Activated CD4-positive, CD25-positive, alpha-beta regulatory T cell treated with anti-CD3 and anti-CD28 coated beads, Interleukin-2, amount 50 U/mL, for 72 hours (primary cell): ENCODE results near the gene TCF4.

Experiments used
- DNase-seq: peaks from one replicate; pipeline ENCODE4 v3.0.0; 2021

Gene TCF4

DNA sequence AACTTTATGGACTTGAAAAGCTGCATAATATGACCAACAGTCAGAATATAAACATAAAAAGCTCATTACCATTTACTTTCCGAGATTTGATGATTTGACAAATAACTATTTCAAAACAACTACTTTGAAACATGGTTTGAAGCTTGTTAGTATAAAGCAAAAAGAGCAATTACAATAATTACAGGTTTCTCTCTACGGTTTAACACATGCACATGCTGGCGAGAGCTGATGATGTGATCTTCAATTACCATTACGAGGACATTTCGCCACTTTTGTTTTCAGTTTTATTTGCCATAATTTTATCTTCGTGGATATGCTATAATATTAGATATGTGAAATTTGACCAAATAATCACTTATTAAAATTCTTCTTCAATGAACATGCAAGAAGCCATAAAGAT lies 270.1 kb downstream of the TCF4 start:
- no peak for DNase-seq

DNA sequence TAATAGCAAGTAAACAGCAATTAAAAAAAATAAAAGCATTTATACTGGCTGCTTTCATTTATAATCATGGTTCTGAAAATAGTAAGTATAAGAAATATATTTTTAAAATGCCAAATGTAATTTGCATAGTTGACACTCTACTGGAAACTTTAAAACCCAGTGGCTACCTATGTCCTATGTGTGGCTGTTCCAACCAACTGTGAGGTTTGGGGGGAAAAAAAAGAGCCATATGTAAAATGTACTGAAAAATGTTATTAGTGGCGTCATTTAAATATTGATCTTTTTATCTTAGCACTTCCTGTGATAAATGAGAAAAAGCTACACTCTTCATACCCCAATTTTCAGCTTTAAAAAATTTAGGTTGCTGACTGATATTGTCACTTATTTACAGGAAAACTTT lies 270.7 kb downstream of the TCF4 start:
- no peak for DNase-seq

DNA sequence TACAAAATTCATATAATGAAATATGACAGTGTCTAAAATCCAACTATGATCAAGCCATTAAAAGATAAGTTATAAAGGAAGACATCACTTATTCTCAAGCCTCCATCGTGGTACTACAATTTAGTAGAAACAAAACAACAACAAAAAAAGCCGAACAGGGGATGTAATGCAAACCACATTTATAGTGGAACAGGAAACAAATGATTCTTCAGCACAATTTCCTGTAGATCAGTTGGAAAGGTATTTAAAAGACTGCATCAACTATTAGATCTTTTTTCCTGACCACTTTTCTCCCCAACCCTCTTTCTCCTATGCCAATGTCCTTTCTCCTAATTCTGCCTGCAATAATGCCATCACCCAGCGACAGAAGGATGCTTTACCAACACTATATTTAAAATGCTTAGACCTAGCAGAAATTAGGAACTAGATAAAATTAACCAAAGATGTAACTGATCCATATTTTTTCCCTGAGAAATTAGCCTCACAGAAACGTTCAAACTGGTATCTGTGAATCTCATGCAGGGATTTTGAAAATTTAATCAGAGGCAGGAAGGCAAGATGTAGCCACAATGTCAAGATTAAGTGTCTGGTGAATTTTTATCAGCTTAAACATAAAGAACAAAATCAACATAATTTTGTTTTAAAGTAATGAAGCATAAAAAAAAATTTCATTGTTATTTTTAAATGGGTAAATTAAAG lies 271.4 kb downstream of the TCF4 start:
- DNase-seq, result no peak

DNA sequence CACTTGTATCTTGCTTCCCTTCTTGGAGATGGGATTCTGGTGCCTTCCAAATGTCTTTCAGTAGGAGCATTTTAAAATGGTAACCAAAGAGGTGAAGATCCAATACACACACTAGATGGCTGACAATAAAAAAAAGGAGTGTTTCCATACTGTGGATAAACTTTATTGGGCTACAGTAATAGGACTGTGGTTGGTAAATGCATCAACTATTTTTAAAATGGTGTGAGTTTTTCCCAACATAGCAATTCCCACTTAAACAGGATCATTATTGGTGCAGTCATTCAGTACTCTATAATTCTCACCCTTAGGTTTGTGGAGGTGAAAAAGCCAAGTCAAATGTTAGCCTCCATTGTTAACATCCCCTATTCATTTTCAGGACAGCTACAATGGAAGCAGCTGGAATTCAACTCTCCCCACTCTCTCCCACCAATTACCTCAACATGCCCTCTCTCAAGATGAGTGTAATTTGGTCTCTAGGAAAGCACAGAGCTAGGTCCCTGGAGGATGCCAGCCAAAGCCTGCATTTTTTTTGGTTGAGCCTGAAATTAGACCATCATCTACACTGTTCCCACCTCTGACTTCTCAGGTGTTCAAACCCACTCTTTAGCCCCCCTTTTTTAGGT lies 273.3 kb downstream of the TCF4 start:
- no peak for DNase-seq

DNA sequence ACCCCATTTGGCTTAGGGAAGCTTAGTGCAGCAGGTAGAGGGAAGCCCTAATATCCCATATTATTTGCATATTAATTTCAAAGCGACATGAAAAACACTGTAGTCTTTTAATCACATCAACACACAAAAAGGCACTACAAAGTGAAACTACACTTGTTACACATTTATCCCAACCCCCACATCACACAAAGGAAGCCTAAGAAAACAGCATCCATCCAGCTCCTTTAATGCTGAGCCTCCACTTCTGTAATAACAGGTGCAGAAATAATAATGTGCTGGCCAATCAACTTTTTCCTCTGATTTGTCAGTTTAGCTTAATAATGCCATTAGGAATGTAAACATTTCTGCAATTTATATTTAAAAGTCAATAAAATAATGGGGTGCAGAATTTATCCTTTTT lies 274.0 kb downstream of the TCF4 start:
- no peak for DNase-seq

DNA sequence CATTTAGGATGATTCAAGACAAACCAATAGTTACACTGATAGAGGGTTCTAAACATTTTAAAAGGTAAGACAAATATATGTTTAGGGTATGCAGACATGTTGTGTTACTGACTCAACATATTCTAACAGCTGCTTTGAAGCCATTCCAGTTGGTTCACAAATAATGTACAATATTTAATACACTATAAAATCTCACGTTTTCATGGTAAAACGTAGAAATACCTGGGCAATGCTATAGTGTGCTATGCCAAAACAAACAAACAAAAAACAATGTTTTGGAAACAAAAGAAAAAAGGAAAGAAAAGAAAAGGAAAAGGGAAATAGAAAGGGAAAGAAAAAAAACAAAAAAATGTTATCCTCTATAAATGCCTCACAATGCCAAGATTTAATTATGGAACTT lies 277.1 kb downstream of the TCF4 start:
- DNase-seq, result no peak

DNA sequence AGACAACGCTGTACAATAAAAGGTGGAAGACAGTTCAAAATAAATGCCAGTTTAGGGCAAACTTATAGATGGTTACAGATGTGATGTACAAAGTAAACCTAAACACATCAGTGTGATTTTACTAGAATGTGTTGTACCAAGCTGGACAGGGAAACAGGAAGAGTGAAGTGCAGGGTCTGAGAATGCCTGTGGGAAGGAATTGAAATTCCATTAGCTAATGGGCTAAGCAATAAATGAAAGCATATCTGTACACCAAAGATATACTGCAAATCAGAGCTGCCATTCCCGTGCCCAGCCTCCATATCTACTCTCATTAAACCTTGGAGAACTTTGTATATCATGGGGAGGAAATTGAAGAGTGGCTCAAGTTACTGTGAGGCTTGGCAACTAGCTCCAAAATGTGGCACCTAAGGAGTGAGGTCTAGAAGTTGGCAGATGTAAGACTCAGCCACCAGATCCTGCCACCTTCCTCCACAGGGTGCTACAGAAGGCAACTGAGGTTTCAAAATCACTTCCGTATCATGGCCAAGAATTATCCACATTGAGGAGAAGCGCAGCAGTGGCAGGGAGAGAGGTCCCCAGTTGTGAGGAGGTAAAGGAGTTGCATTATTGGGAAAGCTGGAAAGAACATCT lies 277.8 kb downstream of the TCF4 start:
- no peak for DNase-seq

DNA sequence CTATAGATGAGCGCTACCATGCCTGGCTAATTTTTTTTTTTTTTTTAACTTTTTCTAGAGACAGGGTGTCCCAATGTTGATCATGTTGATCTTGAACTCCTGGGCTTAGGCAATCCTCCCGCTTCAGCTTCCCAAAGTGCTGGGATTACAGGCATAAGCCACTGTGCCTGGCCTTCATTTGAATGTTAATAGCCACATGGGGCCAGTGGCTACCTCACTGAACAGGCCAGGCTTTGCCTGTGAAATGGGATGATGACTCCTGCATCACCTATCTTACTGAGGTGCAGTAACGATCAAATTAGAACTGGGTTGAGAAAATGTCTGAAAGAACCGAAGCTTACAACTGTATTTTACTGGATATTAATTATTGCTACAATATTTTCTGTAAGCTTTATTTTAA lies 278.7 kb downstream of the TCF4 start:
- no peak for DNase-seq

DNA sequence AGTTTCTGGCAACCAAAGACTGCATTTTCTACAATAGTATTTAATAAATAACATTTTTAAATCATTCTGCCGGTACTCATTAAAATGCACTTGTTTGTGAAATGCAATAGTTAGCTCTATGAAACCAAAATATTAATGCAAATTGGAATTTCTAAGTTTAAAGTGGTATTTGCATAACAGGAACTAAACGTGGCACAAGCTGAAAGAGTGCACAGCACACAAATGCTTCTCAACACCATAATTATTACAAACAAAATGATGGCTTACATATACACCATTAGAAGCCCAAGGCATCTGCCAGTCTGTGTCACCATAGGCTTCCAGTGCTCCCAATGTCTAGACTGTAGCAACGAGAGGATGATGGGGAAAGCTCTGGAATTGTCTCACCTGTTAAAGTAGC lies 280.5 kb downstream of the TCF4 start:
- no peak for DNase-seq

DNA sequence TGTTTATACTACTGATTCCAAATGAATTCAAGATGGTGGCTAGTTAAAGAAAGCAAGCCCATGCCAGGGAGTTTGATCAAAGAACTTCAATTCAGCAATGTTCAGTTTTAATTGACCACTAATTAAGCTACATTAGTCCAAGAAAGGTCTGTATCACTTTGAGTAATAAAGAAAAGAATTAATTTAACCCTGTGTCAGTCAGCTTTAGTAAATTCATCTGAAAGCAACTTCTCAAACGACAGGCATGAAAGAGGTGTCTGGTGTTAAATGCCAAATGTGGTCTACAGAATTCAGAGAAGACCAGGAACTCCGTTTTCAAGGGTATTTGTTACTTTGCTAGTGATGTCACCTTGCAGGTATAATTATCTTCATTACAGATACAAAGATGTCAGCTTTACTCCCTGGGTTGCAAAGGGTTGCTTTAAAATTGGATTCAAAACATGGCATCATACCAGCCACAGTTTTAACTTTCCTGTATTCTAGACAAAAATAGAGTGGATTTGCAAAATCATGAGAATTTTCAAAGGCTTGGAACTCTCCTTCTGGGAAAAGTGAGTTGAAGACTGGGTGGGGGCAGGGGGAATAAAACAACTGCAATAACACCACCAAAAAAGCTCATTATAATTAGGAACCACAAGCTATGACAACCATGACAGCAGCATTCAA lies 281.5 kb downstream of the TCF4 start:
- DNase-seq, result no peak

DNA sequence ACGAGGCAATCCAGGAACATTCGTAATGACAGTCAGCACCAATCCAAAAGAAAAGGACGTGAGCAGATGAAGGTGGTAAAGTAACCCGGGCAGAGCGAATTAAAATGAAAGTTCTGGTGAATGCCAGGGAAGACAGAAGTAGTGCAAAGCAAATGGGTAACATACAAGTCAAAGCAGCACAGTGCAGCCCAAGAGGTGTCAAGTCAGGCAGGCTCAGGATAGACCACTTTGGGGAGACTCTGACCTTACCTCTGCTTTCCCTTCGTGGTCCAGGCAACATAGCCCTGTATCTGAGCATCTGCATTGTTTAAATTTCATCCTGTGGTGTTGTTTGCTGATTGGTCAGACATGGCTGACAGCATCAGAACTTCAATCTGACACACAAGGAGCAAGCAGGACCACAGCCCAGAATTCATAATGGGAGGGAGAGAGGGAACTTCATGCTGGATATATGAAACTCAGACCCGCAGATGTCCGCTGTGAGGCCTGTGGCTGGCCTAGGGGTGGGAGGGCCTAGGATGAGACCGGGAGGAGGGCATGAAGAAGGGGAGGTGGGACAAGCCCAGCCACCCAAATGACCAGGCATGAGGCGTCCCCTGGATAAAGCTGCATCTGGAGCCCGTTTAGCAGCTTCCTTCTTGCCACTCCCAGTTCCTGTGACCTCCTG lies 285.7 kb downstream of the TCF4 start:
- no peak for DNase-seq

DNA sequence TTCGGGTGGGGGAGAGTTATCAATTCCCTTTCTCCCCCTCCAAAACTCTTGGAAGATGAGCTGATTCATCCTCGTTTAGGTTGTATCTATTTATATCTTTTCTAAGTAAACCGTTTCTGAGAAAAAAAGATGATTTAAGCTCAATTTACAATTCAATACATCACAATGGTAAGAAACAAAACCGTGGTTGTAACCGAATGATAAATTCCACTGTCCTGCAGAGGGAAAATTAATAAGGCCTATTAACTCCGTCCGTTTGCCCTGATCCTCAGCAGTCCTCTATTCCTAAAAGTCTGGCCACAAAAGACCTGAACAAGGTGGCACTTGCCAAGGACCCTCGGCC lies 286.2 kb downstream of the TCF4 start:
- no peak for DNase-seq

DNA sequence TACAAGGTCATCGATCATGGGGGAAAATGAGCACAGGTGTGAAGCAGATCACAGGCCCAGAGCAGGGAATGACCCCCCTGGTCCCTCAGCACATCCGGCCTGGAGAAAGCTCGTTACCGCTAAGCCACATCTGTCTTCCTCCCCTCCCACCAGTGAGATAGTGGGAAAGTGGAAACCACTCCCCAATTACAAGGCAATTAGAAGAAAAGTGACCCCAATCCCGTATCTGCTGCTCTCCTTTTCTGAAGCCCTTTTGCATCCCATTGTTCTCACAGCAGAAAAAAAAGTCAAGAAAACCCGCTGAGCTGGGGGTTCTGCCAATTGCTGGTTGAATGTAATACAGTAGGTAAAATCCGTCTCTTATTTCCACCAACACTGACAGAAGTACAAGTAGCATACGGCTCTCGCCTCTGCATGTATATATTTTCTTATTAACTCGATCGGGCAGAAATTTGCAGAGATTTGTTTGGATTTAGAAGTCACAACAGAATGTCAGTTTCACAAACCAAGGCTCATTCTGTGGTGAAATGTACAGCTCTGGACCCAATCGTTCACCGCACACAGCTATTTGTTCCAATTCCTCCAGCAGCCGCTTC lies 287.0 kb downstream of the TCF4 start:
- no peak for DNase-seq

DNA sequence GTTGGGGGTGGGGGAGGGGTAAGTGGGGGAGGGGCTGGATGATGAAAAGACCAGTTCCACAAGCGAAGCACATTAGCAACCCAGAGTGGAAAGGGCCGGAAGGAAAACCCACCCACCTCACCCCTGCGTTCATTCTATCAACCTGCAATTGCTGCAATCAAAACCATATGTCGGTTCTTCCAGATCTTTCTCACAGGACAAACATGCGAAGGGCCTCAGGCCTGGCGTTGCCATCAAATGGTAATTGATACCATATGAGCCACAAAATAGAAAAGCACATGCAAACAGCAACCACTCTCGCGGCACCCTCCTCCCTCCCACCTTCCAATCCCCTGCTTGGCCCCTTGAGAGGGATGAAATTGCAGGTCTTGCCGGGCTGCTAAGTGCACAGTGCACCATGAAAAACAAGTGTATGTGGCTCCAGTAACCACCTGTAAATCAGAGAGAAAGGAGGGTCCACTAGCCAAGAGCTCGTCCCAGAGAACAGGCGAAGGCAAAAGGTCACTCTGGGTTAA lies 287.5 kb downstream of the TCF4 start:
- no peak for DNase-seq

DNA sequence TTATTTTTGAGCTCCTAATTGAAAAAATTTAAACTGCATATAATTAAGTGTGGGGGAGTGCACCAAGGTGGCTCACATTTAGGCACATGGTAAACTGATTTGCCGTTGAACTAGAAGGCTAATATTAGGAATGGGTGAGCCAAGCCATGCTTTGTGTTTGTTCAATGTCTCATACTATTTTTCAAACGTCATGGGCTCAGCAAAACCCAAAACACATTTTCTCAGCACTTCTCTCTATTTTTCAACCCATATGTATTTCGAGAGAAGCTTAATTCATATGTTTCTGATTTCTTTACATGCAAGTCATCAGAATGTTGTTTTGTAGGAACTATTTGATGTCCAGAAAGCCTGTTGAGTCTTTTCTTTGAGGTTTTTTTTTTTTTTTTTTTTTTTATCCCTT lies 291.2 kb downstream of the TCF4 start:
- DNase-seq, result no peak

DNA sequence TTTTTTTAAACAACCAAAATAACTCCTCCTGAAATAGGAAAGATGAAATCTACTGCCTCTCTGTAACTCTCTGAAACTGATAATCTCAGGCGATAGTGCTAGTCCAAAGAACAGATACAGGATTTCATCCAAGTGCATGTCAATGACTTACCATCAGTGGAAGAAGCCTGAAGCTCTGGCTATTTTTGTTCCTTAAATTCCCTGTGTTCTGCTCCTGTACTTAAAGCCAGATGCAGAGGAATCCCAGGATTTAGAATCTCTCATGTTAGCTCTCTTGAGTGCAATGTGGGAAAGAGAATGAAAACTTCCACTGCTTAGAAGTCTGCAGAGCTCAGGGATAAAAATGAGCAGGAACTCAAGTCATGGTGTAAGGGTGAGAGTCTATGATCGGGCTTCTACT lies 291.9 kb downstream of the TCF4 start:
- DNase-seq, result no peak

DNA sequence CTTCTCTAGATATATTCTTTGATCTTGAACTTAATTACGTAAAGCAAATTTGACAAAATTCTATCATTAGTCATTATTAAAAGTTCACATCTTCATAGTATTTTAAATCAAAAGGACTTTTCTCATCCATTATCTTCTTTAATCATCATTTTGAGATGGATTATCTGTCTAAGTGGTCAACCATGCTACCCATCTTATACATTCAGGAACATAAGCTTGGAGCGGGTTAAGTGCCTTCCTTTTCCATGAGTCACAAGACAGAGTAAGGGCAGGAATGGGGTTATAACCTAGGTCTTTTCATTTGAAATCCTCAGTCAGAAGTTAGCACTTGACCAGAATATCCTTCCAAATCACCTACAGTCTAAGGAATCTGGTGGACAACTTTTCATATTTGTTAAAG lies 297.1 kb downstream of the TCF4 start:
- no peak for DNase-seq

DNA sequence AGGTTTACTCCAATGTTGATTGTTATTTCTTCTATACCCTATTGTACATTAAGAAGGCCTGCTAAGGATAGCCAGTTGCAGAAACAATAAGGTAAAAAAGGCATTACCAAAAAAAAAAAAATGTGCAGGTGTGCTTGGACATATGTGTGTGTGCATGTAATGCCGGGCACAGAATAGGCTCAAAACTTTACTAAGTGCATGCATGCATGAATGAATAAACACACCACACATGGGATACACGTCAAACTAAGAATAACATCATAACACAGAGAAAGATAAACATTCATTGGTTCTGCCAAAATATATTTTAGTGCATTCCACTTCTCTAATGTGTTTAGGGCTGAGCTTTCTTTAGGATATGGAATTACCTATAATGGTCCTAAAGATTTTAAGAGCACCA lies 298.2 kb downstream of the TCF4 start:
- DNase-seq, result no peak

DNA sequence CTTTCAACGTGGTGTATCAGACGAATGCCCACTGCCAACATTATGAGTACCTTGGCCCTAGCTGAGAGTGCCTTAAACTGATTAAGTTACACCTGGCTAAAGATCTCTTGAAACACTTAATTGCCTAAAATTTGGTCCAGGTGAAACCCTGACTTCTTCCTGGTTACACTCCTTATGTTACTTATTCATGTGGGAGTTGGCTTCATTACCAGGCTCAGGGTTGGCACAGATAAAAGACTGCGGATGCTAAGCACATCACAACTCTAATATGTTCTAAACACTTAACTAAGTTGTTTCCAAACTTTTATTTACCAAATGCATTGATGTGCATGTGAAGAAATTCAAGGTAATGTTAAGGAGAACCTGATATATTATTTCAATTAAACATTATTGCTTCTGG lies 298.9 kb downstream of the TCF4 start:
- no peak for DNase-seq

DNA sequence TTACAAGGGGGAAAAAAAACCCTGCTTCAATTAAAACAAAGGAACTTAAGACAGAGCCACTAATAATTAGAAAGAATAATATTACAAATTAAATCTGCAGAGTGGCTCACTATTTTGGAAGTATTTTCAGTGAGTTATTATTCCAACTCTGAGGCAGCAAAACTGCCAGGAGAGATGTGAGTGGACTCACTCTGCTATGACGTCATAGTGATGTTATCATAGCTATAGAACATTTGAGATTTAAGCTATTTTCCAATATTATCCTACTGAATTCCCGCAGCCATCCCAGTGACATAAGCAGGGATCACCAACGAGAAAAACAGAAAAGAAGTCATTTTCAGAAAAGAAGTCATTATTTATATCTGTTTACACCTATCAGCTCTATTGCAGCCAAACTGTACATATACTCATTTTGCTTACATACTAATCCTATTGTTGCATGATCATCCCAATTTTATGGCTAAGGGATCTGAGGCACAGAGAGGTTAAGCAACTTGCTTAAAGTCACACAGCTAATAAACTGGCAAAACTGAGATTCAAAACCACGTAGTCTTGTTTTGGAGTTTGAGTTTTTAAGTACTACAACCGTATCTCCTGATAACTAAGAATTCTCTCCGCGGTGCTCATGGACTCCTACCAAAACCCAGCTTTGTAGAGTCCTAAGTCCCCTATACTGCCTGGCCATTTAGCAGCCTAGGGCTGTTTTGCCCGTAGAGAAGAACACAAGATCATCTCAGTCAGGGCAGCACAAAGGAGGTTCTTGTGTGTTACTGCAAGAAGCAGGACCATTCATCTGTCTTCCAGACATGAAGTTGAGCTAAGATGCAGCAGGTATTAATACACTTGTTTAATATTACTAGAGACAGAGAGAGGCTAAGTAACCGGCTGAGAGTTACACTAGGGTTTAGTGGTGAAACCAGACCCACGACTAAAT lies 299.8 kb downstream of the TCF4 start:
- no peak for DNase-seq

DNA sequence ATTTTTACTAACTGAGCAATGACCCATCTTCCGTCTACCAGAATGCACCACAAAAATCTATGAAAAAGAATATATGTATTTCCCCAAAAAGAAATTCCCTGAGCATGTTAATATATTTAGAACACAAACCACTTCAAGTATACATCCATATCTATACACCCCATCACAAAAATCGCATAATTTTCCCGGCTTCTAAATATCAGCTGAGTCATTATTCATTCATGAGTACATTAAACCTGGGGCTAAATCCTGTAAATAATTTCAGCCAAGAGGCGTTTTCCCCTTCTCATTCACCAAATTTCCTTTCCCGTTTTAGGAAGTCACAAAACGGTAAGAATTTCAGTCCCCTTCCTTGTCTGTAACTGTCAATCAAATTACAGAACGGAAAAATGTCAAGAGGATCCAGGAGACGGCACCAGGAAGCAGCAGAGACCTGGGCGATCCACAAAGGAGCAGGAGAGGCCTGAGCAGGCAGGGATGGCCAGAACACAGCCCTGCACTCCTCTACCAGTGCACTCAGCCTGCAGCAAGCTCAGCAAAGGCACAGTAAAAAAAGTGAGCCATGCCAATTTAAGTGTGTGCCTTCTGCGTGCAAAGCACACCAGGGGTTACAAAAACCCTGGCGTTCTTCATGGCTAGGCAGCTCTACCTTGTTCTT lies 300.7 kb downstream of the TCF4 start:
- no peak for DNase-seq
